Neural cell (in vitro differentiated cells): ENCODE data around the gene ST6GALNAC3.

Experiments used
- EP300 ChIP-seq: fragments of 450-650 bp; conservative IDR thresholded peaks from 2 replicates; pipeline ENCODE4 v1.6.1; 2014; ENCODE audit warnings: antibody characterized with exemption, mild to moderate bottlenecking, moderate library complexity; ENCODE audit not compliant: poor library complexity, severe bottlenecking
- EZH2 ChIP-seq: fragments of 200-600, 300-800 bp; shearing (Covaris generic), sonication (generic); IDR thresholded peaks from 2 replicates; pipeline ENCODE4 v1.6.1; 2014; ENCODE audit warnings: antibody characterized with exemption, low read length, borderline replicate concordance, mild to moderate bottlenecking; ENCODE audit not compliant: insufficient read depth, poor library complexity, severe bottlenecking
- MXI1 ChIP-seq: fragments of 450-650 bp; conservative IDR thresholded peaks from 2 replicates; pipeline ENCODE4 v1.6.1; 2014; ENCODE audit warnings: antibody characterized with exemption, mild to moderate bottlenecking; ENCODE audit not compliant: poor library complexity, severe bottlenecking
- POLR2AphosphoS5 ChIP-seq: IDR thresholded peaks from 2 replicates; pipeline ENCODE4 v1.6.1; 2012
- TAF1 ChIP-seq: IDR thresholded peaks from 2 replicates; pipeline ENCODE4 v1.6.1; 2012; ENCODE audit warnings: low read depth
- TF ChIP-seq, protein P1 (sequence below): fragments of 450-650 bp; IDR thresholded peaks from 2 replicates; pipeline ENCODE4 v1.5.1; 2014; ENCODE audit warnings: antibody characterized with exemption, mild to moderate bottlenecking, moderate library complexity; ENCODE audit not compliant: poor library complexity, severe bottlenecking

- no peak for TF ChIP-seq MXI1
- TF ChIP-seq, protein P1, sequence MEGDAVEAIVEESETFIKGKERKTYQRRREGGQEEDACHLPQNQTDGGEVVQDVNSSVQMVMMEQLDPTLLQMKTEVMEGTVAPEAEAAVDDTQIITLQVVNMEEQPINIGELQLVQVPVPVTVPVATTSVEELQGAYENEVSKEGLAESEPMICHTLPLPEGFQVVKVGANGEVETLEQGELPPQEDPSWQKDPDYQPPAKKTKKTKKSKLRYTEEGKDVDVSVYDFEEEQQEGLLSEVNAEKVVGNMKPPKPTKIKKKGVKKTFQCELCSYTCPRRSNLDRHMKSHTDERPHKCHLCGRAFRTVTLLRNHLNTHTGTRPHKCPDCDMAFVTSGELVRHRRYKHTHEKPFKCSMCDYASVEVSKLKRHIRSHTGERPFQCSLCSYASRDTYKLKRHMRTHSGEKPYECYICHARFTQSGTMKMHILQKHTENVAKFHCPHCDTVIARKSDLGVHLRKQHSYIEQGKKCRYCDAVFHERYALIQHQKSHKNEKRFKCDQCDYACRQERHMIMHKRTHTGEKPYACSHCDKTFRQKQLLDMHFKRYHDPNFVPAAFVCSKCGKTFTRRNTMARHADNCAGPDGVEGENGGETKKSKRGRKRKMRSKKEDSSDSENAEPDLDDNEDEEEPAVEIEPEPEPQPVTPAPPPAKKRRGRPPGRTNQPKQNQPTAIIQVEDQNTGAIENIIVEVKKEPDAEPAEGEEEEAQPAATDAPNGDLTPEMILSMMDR: no peak
- TF ChIP-seq EZH2: no peak
- no peak for TF ChIP-seq TAF1
- TF ChIP-seq POLR2AphosphoS5: no peak
- TF ChIP-seq EP300: no peak
These were observed 38.9 kb downstream of the ST6GALNAC3 start for GRCh38 chr1:76113446-76113845.
